Activated CD4-positive, alpha-beta T cell treated with anti-CD3 and anti-CD28 coated beads for 1 hour (primary cell): ENCODE results near the gene CD300LD.
"Not testable (repeated sequence)": the region's sequence is repeated elsewhere in the genome, so short reads cannot be mapped to it uniquely, and the experiment has no call there.

Experiments
- DNase-seq: peaks from one replicate; pipeline ENCODE4 v3.0.0-alpha.2; 2020

The CD300LD gene

GRCh38 chr17:74592087-74592990, at the start of gene CD300LD:
CD300LD (minus strand) TSS chr17:74592283; CDS start chr17:74592202, 81 bp downstream.
- no peak for DNase-seq

- DNase-seq = no peak
These were observed 49.3 kb upstream of the CD300LD start for GRCh38 chr17:74641224-74641957.

DNA sequence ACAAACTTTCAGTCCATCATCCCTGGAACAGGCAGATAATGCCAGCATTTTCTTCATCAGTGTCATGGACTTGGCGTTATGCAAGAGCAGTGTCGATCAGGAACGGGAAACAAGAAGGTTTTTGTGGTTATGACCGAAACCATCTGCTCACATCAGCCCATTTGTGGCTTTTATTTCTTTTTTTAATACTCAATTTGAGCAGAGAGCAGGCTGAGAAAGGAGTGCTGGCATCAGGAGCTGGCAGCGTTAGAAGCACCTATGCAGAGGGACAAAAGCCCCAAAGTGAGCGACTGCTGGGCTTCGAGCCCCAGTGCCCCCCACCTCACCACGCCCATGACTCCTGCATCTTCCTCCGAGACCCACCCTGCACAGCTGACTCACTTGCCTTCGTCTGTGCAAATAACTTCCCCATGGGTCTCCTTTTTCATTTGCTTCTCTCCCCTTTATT, 47.6 kb upstream of the CD300LD start:
- DNase-seq = no peak

- no peak for DNase-seq
These were observed 45.8 kb upstream of the CD300LD start for GRCh38 chr17:74637926-74638325.

GRCh38 chr17:74637265-74637664, 45.2 kb upstream of the CD300LD start:
- no peak for DNase-seq

- DNase-seq = not testable (repeated sequence)
These were observed 44.5 kb upstream of the CD300LD start for GRCh38 chr17:74636541-74637085.

GRCh38 chr17:74635418-74635817, 43.3 kb upstream of the CD300LD start:
- no peak for DNase-seq

- no peak for DNase-seq
These were observed 41.2 kb upstream of the CD300LD start for GRCh38 chr17:74633326-74633725.

- DNase-seq = no peak
These were observed 40.5 kb upstream of the CD300LD start for GRCh38 chr17:74632617-74633016.

DNA sequence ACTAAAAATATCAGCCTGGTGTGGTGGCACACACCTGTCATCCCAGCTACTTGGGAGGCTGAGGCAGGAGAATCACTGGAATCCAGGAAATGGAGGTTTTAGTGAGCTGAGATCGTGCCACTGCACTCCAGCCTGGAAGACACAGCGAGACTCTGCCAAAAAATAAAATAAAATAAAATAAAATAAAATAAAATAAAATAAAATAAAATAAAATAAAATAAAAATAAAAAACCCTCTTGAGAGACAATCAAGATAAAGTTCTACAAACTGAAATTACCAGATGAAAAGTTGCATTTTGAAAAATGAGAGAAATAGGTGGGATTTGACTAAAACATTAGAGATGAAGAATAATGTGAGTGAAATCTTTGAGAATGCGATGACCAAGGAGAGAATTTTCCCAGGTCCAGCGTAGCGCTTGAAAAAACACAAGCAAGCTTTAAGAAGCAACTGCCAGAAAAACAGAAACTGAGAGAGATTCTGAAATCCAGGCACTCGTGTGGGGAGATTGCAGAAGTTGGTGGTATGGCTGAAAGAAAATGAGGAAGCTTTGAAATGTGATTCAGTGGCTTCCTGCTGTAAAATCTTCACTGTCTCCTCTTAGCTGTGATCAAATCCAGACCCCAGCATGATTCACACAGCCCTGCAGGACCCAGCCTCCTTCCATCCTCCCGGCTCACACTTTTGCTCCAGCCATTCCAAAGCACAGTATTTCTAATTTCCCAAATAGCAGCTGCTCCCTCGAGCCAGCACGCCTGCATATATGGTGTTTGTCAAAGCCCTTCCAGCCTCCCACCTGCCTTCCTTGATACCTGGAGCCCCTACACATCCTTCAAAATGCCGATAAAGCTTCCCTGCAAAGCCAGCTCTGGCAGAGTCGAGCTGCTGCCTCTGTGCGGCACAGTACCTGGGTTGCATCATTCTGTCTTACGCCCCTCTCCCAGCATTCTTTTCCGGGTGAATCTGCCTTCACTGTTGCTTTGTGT, 39.7 kb upstream of the CD300LD start:
- DNase-seq = no peak

DNA sequence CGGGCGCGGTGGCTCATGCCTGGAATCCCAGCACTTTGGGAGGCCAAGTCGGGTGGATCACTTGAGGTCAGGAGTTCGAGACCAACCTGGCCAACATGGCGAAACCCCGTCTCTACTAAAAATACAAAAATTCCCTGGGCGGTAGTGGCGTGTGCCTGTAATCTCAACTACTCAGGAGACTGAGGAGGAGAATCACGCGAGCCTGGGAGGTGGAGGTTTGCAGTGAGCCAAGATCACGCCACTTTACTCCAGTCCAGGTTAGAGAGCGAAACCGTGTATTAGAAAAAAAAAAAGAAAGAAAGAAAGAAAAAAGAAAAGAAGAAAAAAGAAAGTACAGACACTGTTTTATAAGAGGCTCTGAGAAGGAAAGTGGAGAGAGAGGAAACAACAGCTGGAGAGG, 38.2 kb upstream of the CD300LD start:
- not testable (repeated sequence) for DNase-seq

GRCh38 chr17:74625661-74626060, 33.6 kb upstream of the CD300LD start:
- no peak for DNase-seq

DNA sequence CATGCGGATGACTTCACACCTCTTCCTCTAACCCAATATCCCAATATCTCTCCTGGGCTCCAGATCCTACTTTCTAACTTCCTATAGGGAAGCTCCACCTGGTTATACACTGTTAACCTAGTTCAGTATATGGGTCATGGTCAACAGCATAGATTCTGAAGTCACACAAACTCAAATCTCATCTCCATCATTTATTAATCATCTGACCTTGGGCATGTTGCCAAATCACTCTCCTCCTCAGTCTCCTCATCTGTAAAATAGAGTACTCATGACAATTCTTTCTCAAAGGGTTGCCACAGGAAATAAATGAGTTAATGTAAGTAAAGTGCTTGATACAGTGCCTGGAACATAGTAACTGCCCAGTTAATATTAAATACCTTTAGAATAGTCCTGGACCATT, 32.0 kb upstream of the CD300LD start:
- no peak for DNase-seq

DNA sequence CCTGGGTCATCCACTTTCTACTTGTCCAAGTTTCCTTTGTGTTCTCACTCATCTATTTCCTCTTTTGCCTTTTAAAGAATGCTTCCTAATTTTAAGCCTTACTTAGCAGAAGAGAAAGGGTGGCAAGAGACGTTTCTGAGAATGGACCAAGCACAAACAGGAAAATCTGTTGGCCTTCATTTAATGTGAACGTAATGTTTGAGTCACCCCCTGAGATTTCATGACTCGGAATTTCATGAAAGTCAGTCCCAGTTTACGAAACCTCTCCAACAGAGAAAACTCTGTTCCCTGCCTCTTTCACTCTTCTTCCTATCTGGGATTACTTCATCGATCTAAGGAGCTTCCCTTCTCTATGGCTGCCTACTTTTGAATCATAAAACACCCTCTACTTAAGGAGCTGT, 31.6 kb upstream of the CD300LD start, which contains the start of gene CD300E:
CD300E (minus strand) TSS at position 46 of the 401 bp plus-strand sequence. CDS start 117 bp downstream, outside the sequence.
- DNase-seq = no peak

- no peak for DNase-seq
These were observed 27.1 kb upstream of the CD300LD start for GRCh38 chr17:74619077-74619673.

DNA sequence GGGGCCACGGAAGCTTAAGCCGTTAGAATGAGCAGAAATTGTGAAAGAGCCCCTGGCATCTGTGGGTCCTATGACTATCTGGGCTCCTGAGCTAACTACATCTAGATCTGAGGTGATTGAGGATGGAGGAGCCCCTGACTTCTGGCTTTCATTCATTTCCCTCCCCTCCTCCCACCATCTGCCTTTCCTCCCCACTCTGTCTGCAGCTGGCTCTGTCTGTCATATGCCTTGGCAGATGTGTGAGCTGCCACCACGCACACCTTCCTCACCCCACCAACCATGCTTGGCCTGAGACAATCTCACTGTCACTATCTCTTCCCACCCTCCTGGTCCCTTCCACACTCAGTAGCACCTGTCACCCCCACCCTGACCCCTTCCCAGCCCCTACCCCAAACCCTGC, 26.4 kb upstream of the CD300LD start:
- no peak for DNase-seq

- DNase-seq = no peak
These were observed 24.6 kb upstream of the CD300LD start for GRCh38 chr17:74616696-74617095.

GRCh38 chr17:74612046-74612445, 20.0 kb upstream of the CD300LD start:
- no peak for DNase-seq

GRCh38 chr17:74610108-74610507, 18.0 kb upstream of the CD300LD start:
- DNase-seq = no peak

DNA sequence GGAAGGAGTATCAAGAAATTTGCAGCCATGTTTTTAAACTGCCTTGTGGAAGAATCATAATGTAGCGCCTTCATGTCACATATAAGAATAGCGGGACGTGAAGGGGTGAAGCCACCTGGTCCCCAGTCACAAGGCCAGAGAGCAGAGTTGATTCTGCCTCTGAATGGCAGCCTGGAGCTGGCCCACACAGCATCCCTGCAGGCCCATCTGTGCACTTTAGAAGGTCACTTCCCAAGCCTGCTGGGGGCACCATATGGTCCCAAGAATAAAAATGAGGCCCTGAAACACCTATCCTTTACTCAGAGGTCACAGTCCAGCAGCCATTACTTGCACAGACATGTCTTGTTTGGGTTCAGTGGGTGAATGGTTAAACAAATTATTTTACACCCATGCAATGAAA, 16.4 kb upstream of the CD300LD start:
- no peak for DNase-seq

GRCh38 chr17:74607221-74607620, 15.1 kb upstream of the CD300LD start:
- DNase-seq = no peak

GRCh38 chr17:74606050-74606449, 14.0 kb upstream of the CD300LD start:
- no peak for DNase-seq
